PC-9 (cell line): Measurements from ENCODE around the gene AGRN. TPM values are rescaled to one million over a fixed set of nuclear protein-coding genes. Genes with fewer than 3 reads are reported as not detected.
A peak's percentile ranks its signal among the peaks of the same experiment; 100 is the strongest.
"Not testable (repeated sequence)": the region's sequence is repeated elsewhere in the genome, so short reads cannot be mapped to it uniquely, and the experiment has no call there.

ENCODE experiments used
- BruUV-seq: library from RNA; stranded (reverse); fragments of 400-500 nt; replicated peaks from 2 replicates; lab custom pipeline; 2021; lab: Mats Ljungman, UMichigan
- CTCF ChIA-PET: fragments of 300-600 bp; sonication (Branson Sonifier 250); formaldehyde crosslinking; loops from one replicate; lab custom pipeline; 2022; ENCODE audit warnings: antibody characterized with exemption; lab: Charles Lee
- POLR2A ChIA-PET: fragments of 300-600 bp; sonication (Branson Sonifier 250); formaldehyde crosslinking; loops from one replicate; lab custom pipeline; 2022; ENCODE audit warnings: antibody characterized with exemption; ENCODE audit not compliant: unreplicated experiment; lab: Charles Lee
- DNase-seq, 2 experiments: peaks; one replicate each; pipeline versions ENCODE4 v3.0.0 to v3.0.0-alpha.2; 2015 to 2022; ENCODE audit warnings: mixed read lengths in 1 of 2
- H2AFZ ChIP-seq: fragments of 200-600 bp; sonication (generic); 2 replicates; pipeline ENCODE4 v1.8.1; 2017; ENCODE audit warnings: antibody characterized with exemption
- H3F3A ChIP-seq: fragments of 200-600 bp; sonication (generic); 2 replicates; pipeline ENCODE4 v1.8.1; 2017; ENCODE audit warnings: antibody characterized with exemption, mild to moderate bottlenecking, low read depth; ENCODE audit not compliant: insufficient read depth
- H3K27ac ChIP-seq: fragments of 200-600 bp; sonication (generic); 2 replicates; pipeline ENCODE4 v1.6.1; 2016; ENCODE audit warnings: mixed run types
- H3K27me3 ChIP-seq: fragments of 200-600 bp; sonication (generic); 2 replicates; pipeline ENCODE4 v1.6.1; 2016; ENCODE audit warnings: low read depth, mixed run types; ENCODE audit not compliant: insufficient read depth
- H3K36me3 ChIP-seq: fragments of 200-600 bp; sonication (generic); 2 replicates; pipeline ENCODE4 v1.6.1; 2016; ENCODE audit warnings: low read depth, mixed run types
- H3K4me1 ChIP-seq: fragments of 200-600 bp; sonication (generic); replicated peaks from 2 replicates; pipeline ENCODE4 v1.6.1; 2016; ENCODE audit warnings: mixed run types; ENCODE audit not compliant: insufficient read depth
- H3K4me2 ChIP-seq: fragments of 200-600 bp; sonication (generic); 2 replicates; pipeline ENCODE4 v1.6.1; 2017; ENCODE audit warnings: mixed run types
- H3K4me3 ChIP-seq: fragments of 200-600 bp; sonication (generic); 2 replicates; pipeline ENCODE4 v1.6.1; 2016; ENCODE audit warnings: mixed run types
- H3K79me2 ChIP-seq: fragments of 200-600 bp; sonication (generic); 2 replicates; pipeline ENCODE4 v1.6.1; 2017; ENCODE audit warnings: low read depth, mixed run types
- H3K9me2 ChIP-seq: fragments of 200-600 bp; sonication (generic); 2 replicates; pipeline ENCODE4 v1.8.1; 2017; ENCODE audit warnings: mild to moderate bottlenecking; ENCODE audit not compliant: insufficient read depth
- H3K9me3 ChIP-seq: fragments of 200-600 bp; sonication (generic); 2 replicates; pipeline ENCODE4 v1.8.1; 2016; ENCODE audit warnings: low read depth; ENCODE audit not compliant: insufficient read depth
- H4K20me1 ChIP-seq: fragments of 200-600 bp; sonication (generic); 2 replicates; pipeline ENCODE4 v1.8.1; 2017; ENCODE audit not compliant: insufficient read depth
- CTCF ChIP-seq: fragments of 200-600 bp; sonication (generic); conservative IDR thresholded peaks from 2 replicates; pipeline ENCODE4 v1.6.1; 2017; ENCODE audit warnings: mixed run types, antibody characterized with exemption, mild to moderate bottlenecking, moderate library complexity
- EZH2 ChIP-seq: fragments of 200-600 bp; sonication (generic); IDR thresholded peaks from 2 replicates; pipeline ENCODE4 v1.8.0; 2017; ENCODE audit warnings: antibody characterized with exemption, low read depth
- intact Hi-C: fragments of 100-400 bp; cut with micrococcal nuclease; formaldehyde crosslinking; loops from one replicate; pipeline ENCODE4 v1.10.0; 2022; ENCODE audit not compliant: unreplicated experiment
- total RNA-seq: library from RNA; stranded (reverse); gene quantifications from 2 replicates; pipeline ENCODE4 v1.2.3, GENCODE V29; 2021

Gene AGRN
- total RNA-seq, 1 experiment from 2014 or later, result 278 TPM

GRCh38 chr1:984476-984814 is 35.5 kb upstream of the AGRN start:
- H3K9me3 ChIP-seq, result no peaks in the 10 kb centered on the region
- no TSS peak for BruUV-seq
- peaks cover 7% of the 10 kb centered on the region; the same call in 1 of the 2 replicates for H3F3A ChIP-seq
- DNase-seq, result no peak
- no peaks in the 10 kb centered on the region for H3K4me1 ChIP-seq
- H3K9me2 ChIP-seq, result no peaks in the 10 kb centered on the region
- H3K4me2 ChIP-seq, result peak overlapping the region; percentile 60
- CTCF ChIA-PET, result interaction anchor here (1.1 kb wide), 1 partner anchor 23 kb away, joined by 8 read pairs; no protein-coding TSS in a partner anchor
- H2AFZ ChIP-seq, result no peak overlapping the region
- TF ChIP-seq EZH2 (no peak), CTCF (no peak)
- H3K79me2 ChIP-seq, result no peaks in the 10 kb centered on the region
- no peak overlapping the region for H3K4me3 ChIP-seq
- no peak overlapping the region for H3K27ac ChIP-seq
- no peaks in the 10 kb centered on the region for H3K36me3 ChIP-seq
- POLR2A ChIA-PET, result interaction anchor here (0.6 to 0.7 kb wide), 2 partner anchors 17 to 280 kb away, joined by 3 to 8 read pairs; no protein-coding TSS in a partner anchor
- no peaks in the 10 kb centered on the region for H4K20me1 ChIP-seq
- H3K27me3 ChIP-seq, result no peaks in the 10 kb centered on the region
- intact Hi-C loops, result loop anchor here (1.0 to 10.0 kb wide), 3 partner anchors 79 to 308 kb away; partner anchors contain the start of genes B3GALT6 and SDF4

GRCh38 chr1:985126-985525 is 34.8 kb upstream of the AGRN start:
- CTCF ChIA-PET, result no interaction called here
- TF ChIP-seq EZH2 (no peak), CTCF (no peak)
- BruUV-seq, result no TSS peak
- H3K27ac ChIP-seq, result no peak overlapping the region
- H3K4me3 ChIP-seq, result no peak overlapping the region
- peaks cover 6% of the 10 kb centered on the region; the same call in 1 of the 2 replicates for H3F3A ChIP-seq
- H3K9me2 ChIP-seq, result no peaks in the 10 kb centered on the region
- no peak overlapping the region for H3K4me2 ChIP-seq
- H3K36me3 ChIP-seq, result no peaks in the 10 kb centered on the region
- intact Hi-C loops, result loop anchor here (10.0 kb wide), 1 partner anchor 250 kb away; the partner anchor contains the start of genes B3GALT6 and SDF4
- DNase-seq, result no peak
- POLR2A ChIA-PET, result interaction anchor here (0.7 kb wide), 1 partner anchor 279 kb away, joined by 8 read pairs; no protein-coding TSS in a partner anchor
- no peaks in the 10 kb centered on the region for H3K9me3 ChIP-seq
- no peaks in the 10 kb centered on the region for H3K27me3 ChIP-seq
- H4K20me1 ChIP-seq, result no peaks in the 10 kb centered on the region
- H2AFZ ChIP-seq, result no peak overlapping the region
- no peaks in the 10 kb centered on the region for H3K79me2 ChIP-seq
- H3K4me1 ChIP-seq, result no peaks in the 10 kb centered on the region

GRCh38 chr1:988061-988460 is 31.9 kb upstream of the AGRN start:
- H3K4me2 ChIP-seq, H3K36me3 ChIP-seq, H3K27me3 ChIP-seq, H3K9me3 ChIP-seq, H3K4me1 ChIP-seq, POLR2A ChIA-PET, BruUV-seq, H3K27ac ChIP-seq, DNase-seq, H4K20me1 ChIP-seq, CTCF ChIA-PET, H3F3A ChIP-seq, H3K79me2 ChIP-seq, H3K9me2 ChIP-seq, H3K4me3 ChIP-seq, H2AFZ ChIP-seq: not testable (repeated sequence)
- intact Hi-C loops, result loop anchor here (10.0 kb wide), 1 partner anchor 247 kb away; the partner anchor contains the start of genes B3GALT6 and SDF4

GRCh38 chr1:991275-991674 is 28.6 kb upstream of the AGRN start:
- H3K79me2 ChIP-seq, H3K36me3 ChIP-seq, H3K27ac ChIP-seq, CTCF ChIA-PET, POLR2A ChIA-PET, H3F3A ChIP-seq, intact Hi-C loops, H3K4me3 ChIP-seq, H4K20me1 ChIP-seq, H3K27me3 ChIP-seq, H3K9me3 ChIP-seq, H3K4me1 ChIP-seq, DNase-seq, BruUV-seq, H3K4me2 ChIP-seq, H3K9me2 ChIP-seq, H2AFZ ChIP-seq: not testable (repeated sequence)
